IMR-90 (cell line): Measurements from ENCODE around the gene SLC33A1. TPM values are rescaled to one million over a fixed set of nuclear protein-coding genes. Genes with fewer than 3 reads are reported as not detected.

Experiments
- ATAC-seq: fragments of 200-7000 bp; cut with Tn5 transposase; 2 replicates; pipeline ENCODE4 v1.9.1; 2020; ENCODE audit warnings: low read depth, mild to moderate bottlenecking, moderate library complexity
- BruUV-seq: library from RNA; stranded (reverse); fragments of 400-500 nt; replicated peaks from 2 replicates; lab custom pipeline; 2021; lab: Mats Ljungman, UMichigan
- CTCF ChIA-PET: fragments of 300-600 bp; formaldehyde crosslinking; extraction: SDS; loops from one replicate; lab custom pipeline; 2021; ENCODE audit warnings: antibody characterized with exemption; lab: Yijun Ruan, JAX
- POLR2A ChIA-PET: fragments of 300-600 bp; sonication (Branson Sonifier 250); formaldehyde crosslinking; loops from one replicate; lab custom pipeline; 2022; ENCODE audit warnings: antibody characterized with exemption; ENCODE audit not compliant: unreplicated experiment; lab: Charles Lee
- DNase-seq: peaks from one replicate; pipeline ENCODE4 v3.0.0; 2013
- H2AFZ ChIP-seq: replicated peaks from 2 replicates; pipeline ENCODE3; 2013; ENCODE audit warnings: low read length, mild to moderate bottlenecking; ENCODE audit not compliant: poor library complexity
- H2AK5ac ChIP-seq: 2 replicates; pipeline ENCODE4 v1.6.1; 2013; ENCODE audit warnings: low read depth, low read length, inconsistent platforms
- H2AK9ac ChIP-seq: replicated peaks from 2 replicates; pipeline ENCODE3; 2013; ENCODE audit warnings: mild to moderate bottlenecking, low read depth, low read length, moderate library complexity; ENCODE audit not compliant: poor library complexity
- H2BK120ac ChIP-seq: 2 replicates; pipeline ENCODE4 v1.6.1; 2013; ENCODE audit warnings: low read depth, low read length, inconsistent platforms
- H2BK15ac ChIP-seq: 3 replicates; pipeline ENCODE4 v1.6.1; 2013; ENCODE audit warnings: low read depth, low read length, inconsistent platforms
- H2BK20ac ChIP-seq: 2 replicates; pipeline ENCODE4 v1.6.1; 2013; ENCODE audit warnings: low read depth, mild to moderate bottlenecking, inconsistent platforms, low read length, moderate library complexity
- H2BK5ac ChIP-seq: 2 replicates; pipeline ENCODE4 v1.6.1; 2013; ENCODE audit warnings: mild to moderate bottlenecking, low read depth, low read length, inconsistent platforms; ENCODE audit not compliant: poor library complexity, severe bottlenecking
- H3K14ac ChIP-seq: replicated peaks from 2 replicates; pipeline ENCODE4 v1.6.1; 2013; ENCODE audit warnings: low read depth, low read length, inconsistent platforms
- H3K18ac ChIP-seq: 2 replicates; pipeline ENCODE4 v1.6.1; 2013; ENCODE audit warnings: low read depth, low read length, control low read depth
- H3K23ac ChIP-seq: 2 replicates; pipeline ENCODE4 v1.6.1; 2013; ENCODE audit warnings: low read depth, low read length, inconsistent platforms
- H3K27ac ChIP-seq: 2 replicates; pipeline ENCODE4 v1.5.1; 2013; ENCODE audit warnings: mild to moderate bottlenecking, control low read depth, low read length; ENCODE audit not compliant: insufficient read depth
- H3K27me3 ChIP-seq: 2 replicates; pipeline ENCODE4 v1.6.1; 2013; ENCODE audit warnings: low read length; ENCODE audit not compliant: control insufficient read depth, insufficient read depth
- H3K36me3 ChIP-seq: 2 replicates; pipeline ENCODE4 v1.6.1; 2013; ENCODE audit warnings: low read length, mixed read lengths; ENCODE audit not compliant: control insufficient read depth, insufficient read depth
- H3K4ac ChIP-seq: 2 replicates; pipeline ENCODE4 v1.6.1; 2013; ENCODE audit warnings: low read depth, low read length, inconsistent platforms
- H3K4me1 ChIP-seq: 2 replicates; pipeline ENCODE4 v1.6.1; 2013; ENCODE audit warnings: low read length, mixed read lengths; ENCODE audit not compliant: control insufficient read depth, insufficient read depth
- H3K4me2 ChIP-seq: 2 replicates; pipeline ENCODE4 v1.6.1; 2013; ENCODE audit warnings: low read depth, mild to moderate bottlenecking, control low read depth, low read length, moderate library complexity
- H3K4me3 ChIP-seq: 2 replicates; pipeline ENCODE4 v1.5.1; 2013; ENCODE audit warnings: low read depth, mild to moderate bottlenecking, control low read depth, low read length, moderate library complexity; ENCODE audit not compliant: insufficient read depth
- H3K56ac ChIP-seq: 2 replicates; pipeline ENCODE4 v1.6.1; 2013; ENCODE audit warnings: low read length, inconsistent platforms; ENCODE audit not compliant: insufficient read depth; ENCODE audit errors: extremely low read depth
- H3K79me1 ChIP-seq, 2 experiments: 2 replicates each; pipeline ENCODE4 v1.6.1; 2013; ENCODE audit warnings: low read length in 2 of 2, inconsistent platforms in 1 of 2, low read depth in 1 of 2
- H3K9ac ChIP-seq: 2 replicates; pipeline ENCODE4 v1.6.1; 2013; ENCODE audit warnings: low read depth, low read length, control low read depth
- H3K9me1 ChIP-seq: 2 replicates; pipeline ENCODE4 v1.6.1; 2013; ENCODE audit warnings: low read length, inconsistent platforms; ENCODE audit not compliant: insufficient read depth
- H3K9me3 ChIP-seq: 2 replicates; pipeline ENCODE4 v1.6.1; 2013; ENCODE audit warnings: low read length; ENCODE audit not compliant: control insufficient read depth, insufficient read depth
- H4K20me1 ChIP-seq: 2 replicates; pipeline ENCODE4 v1.6.1; 2013; ENCODE audit warnings: low read length, inconsistent platforms; ENCODE audit not compliant: insufficient read depth
- H4K5ac ChIP-seq: 2 replicates; pipeline ENCODE4 v1.6.1; 2013; ENCODE audit warnings: mild to moderate bottlenecking, low read depth, low read length, control low read depth
- H4K8ac ChIP-seq, 2 experiments: 2 replicates each; pipeline ENCODE4 v1.6.1; 2013; ENCODE audit warnings: low read depth in 2 of 2, low read length in 2 of 2, control low read depth in 1 of 2, inconsistent platforms in 1 of 2
- H4K91ac ChIP-seq: 2 replicates; pipeline ENCODE4 v1.6.1; 2013; ENCODE audit warnings: low read depth, low read length, inconsistent platforms; ENCODE audit not compliant: insufficient read depth
- BHLHE40 ChIP-seq: fragments of 150-350 bp; IDR thresholded peaks from 2 replicates; pipeline ENCODE4 v1.6.1; 2016; ENCODE audit warnings: mild to moderate bottlenecking, low read depth, low read length
- CEBPB ChIP-seq: IDR thresholded peaks from 2 replicates; pipeline ENCODE4 v1.6.1; 2012; ENCODE audit warnings: low read depth, low read length, improper control_type of control experiment
- CHD1 ChIP-seq: IDR thresholded peaks from 2 replicates; pipeline ENCODE4 v1.6.1; 2012; ENCODE audit warnings: low read depth, low read length, improper control_type of control experiment
- FOS ChIP-seq: fragments of 150-350 bp; IDR thresholded peaks from 2 replicates; pipeline ENCODE4 v1.6.1; 2016; ENCODE audit warnings: low read depth, low read length
- MAFK ChIP-seq: IDR thresholded peaks from 2 replicates; pipeline ENCODE4 v1.6.1; 2012; ENCODE audit warnings: low read depth, low read length, improper control_type of control experiment
- MAZ ChIP-seq: IDR thresholded peaks from 2 replicates; pipeline ENCODE4 v1.6.1; 2012; ENCODE audit warnings: low read depth, mild to moderate bottlenecking, low read length, improper control_type of control experiment, moderate library complexity, borderline replicate concordance
- MXI1 ChIP-seq: IDR thresholded peaks from 2 replicates; pipeline ENCODE4 v1.6.1; 2012; ENCODE audit warnings: low read depth, mild to moderate bottlenecking, low read length, moderate library complexity, borderline replicate concordance
- NFE2L2 ChIP-seq: fragments of 150-350 bp; IDR thresholded peaks from 2 replicates; pipeline ENCODE4 v1.6.1; 2016; ENCODE audit warnings: low read depth, mild to moderate bottlenecking, low read length
- POLR2A ChIP-seq: IDR thresholded peaks from 2 replicates; pipeline ENCODE4 v1.6.1; 2012; ENCODE audit warnings: mild to moderate bottlenecking, low read depth, low read length
- RAD21 ChIP-seq: IDR thresholded peaks from 2 replicates; pipeline ENCODE4 v1.6.1; 2012; ENCODE audit warnings: low read length, improper control_type of control experiment
- RCOR1 ChIP-seq: IDR thresholded peaks from 2 replicates; pipeline ENCODE4 v1.6.1; 2012; ENCODE audit warnings: mild to moderate bottlenecking, low read length, improper control_type of control experiment; ENCODE audit not compliant: insufficient replicate concordance
- RFX5 ChIP-seq: IDR thresholded peaks from 2 replicates; pipeline ENCODE4 v1.8.0; 2012; ENCODE audit warnings: low read depth, mild to moderate bottlenecking, low read length, moderate library complexity
- SMC3 ChIP-seq: fragments of 150-350 bp; IDR thresholded peaks from 2 replicates; pipeline ENCODE4 v1.6.1; 2016; ENCODE audit warnings: low read depth, mild to moderate bottlenecking, antibody characterized with exemption, low read length, moderate library complexity
- USF2 ChIP-seq: fragments of 150-350 bp; IDR thresholded peaks from 2 replicates; pipeline ENCODE4 v1.6.1; 2017; ENCODE audit warnings: mild to moderate bottlenecking, antibody characterized with exemption, low read length, low read depth
- WGBS, 2 experiments: methylation state at CpG; one replicate each; pipeline versions ENCODE4 v1.1.5 to v1.1.7; 2013; ENCODE audit warnings: missing lambda C conversion rate in 2 of 2; ENCODE audit not compliant: insufficient read length in 1 of 2; ENCODE audit errors: extremely low coverage in 2 of 2; 5-methylcytosine and 5-hydroxymethylcytosine counted together
- dilution Hi-C: fragments of 300-500 bp; cut with HindIII; formaldehyde crosslinking; loops from one replicate; pipeline ENCODE4 v1.14.3; 2018; ENCODE audit warnings: low sequenced_read_pairs; ENCODE audit not compliant: unreplicated experiment
- in situ Hi-C: fragments of 300-500 bp; cut with MboI; formaldehyde crosslinking; loops from 3 replicates; pipeline ENCODE4 v1.14.3; 2019; ENCODE audit warnings: low sequenced_read_pairs, inconsistent platforms, mixed read lengths
- intact Hi-C: fragments of 100-400 bp; cut with micrococcal nuclease; formaldehyde crosslinking; loops from 2 replicates; pipeline ENCODE4 v1.10.0; 2022
- polyA plus RNA-seq, 3 experiments: library from polyadenylated mRNA; depleted of rRNA; stranded (reverse); fragments of >200 nt; gene quantifications; 2 replicates each; pipeline ENCODE4 v1.2.3, GENCODE V29; 2012; ENCODE audit warnings: low replicate concordance in 1 of 3
- total RNA-seq: library from RNA; depleted of rRNA; stranded (reverse); fragments of >200 nt; gene quantifications from 2 replicates; pipeline ENCODE4 v1.2.3, GENCODE V29; 2012
- TF ChIP-seq, protein P1 (sequence below): fragments of 150-350 bp; IDR thresholded peaks from 2 replicates; pipeline ENCODE4 v1.6.1; 2016; ENCODE audit warnings: low read depth, mild to moderate bottlenecking, low read length, moderate library complexity, borderline replicate concordance

Gene SLC33A1
- total and polyA plus RNA-seq, 2 of the 4 experiments (the other 2 are of a cell fraction): 12.9 to 32.4 TPM

- TF ChIP-seq FOS (no peak), RFX5 (no peak)
- TF ChIP-seq, protein P1, sequence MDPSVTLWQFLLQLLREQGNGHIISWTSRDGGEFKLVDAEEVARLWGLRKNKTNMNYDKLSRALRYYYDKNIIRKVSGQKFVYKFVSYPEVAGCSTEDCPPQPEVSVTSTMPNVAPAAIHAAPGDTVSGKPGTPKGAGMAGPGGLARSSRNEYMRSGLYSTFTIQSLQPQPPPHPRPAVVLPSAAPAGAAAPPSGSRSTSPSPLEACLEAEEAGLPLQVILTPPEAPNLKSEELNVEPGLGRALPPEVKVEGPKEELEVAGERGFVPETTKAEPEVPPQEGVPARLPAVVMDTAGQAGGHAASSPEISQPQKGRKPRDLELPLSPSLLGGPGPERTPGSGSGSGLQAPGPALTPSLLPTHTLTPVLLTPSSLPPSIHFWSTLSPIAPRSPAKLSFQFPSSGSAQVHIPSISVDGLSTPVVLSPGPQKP: no peak
These were observed 41.2 kb upstream of the SLC33A1 start (continued) for GRCh38 chr3:155895379-155895900.

GRCh38 chr3:155891321-155891720, 37.1 kb upstream of the SLC33A1 start:
- Histone ChIP-seq H3K4me3 (no peak overlapping the region), H3K9ac (no peak overlapping the region), H2BK20ac (no peak overlapping the region), H2BK120ac (no peak overlapping the region), H2AK5ac (no peak overlapping the region), H3K14ac (no peak overlapping the region), H3K79me1 (peaks cover 6 to 31% of the 10 kb centered on the region in 2 experiments; a peak in 3 of 4 replicates), H3K4ac (no peak overlapping the region), H3K56ac (no peak overlapping the region), H4K5ac (no peak overlapping the region), H2AK9ac (no peak overlapping the region), H4K20me1 (peaks cover 18% of the 10 kb centered on the region), H3K27me3 (no peaks in the 10 kb centered on the region), H3K9me1 (peaks cover 4% of the 10 kb centered on the region; the same call in 1 of the 2 replicates), H3K9me3 (no peaks in the 10 kb centered on the region), H3K27ac (no peak overlapping the region), H2BK5ac (no peak overlapping the region), H2BK15ac (no peak overlapping the region), H3K23ac (no peak overlapping the region), H2AFZ (no peak overlapping the region), H3K18ac (no peak overlapping the region), H4K91ac (no peak overlapping the region), H3K4me2 (no peak overlapping the region), H4K8ac (no peak overlapping the region), H3K36me3 (peaks cover 7% of the 10 kb centered on the region), H3K4me1 (peaks cover 6% of the 10 kb centered on the region)
- WGBS, 2 experiments: 100% methylated on average over 3 of the region's 5 CpGs; no CpG with 5 or more reads in 1 of the 2 experiments
- ATAC-seq (no peak; the same call in 1 of the 2 replicates), DNase-seq (no peak)
- BruUV-seq: no TSS peak
- intact Hi-C loops (no loop called here), dilution Hi-C loops (no loop called here), in situ Hi-C loops (no loop called here)
- ChIA-PET POLR2A (no interaction called here), CTCF (no interaction called here)
- TF ChIP-seq POLR2A (no peak), MAFK (no peak), SMC3 (no peak), MXI1 (no peak), RFX5 (no peak), FOS (no peak), CHD1 (no peak), MAZ (no peak), USF2 (no peak), RAD21 (no peak), BHLHE40 (no peak), CEBPB (no peak), NFE2L2 (no peak), RCOR1 (no peak)
- TF ChIP-seq, protein P1: no peak
